ENCODE results near the gene PLEKHA6. TPM values are rescaled to one million over a fixed set of nuclear protein-coding genes. Genes with fewer than 3 reads are reported as not detected.

The PLEKHA6 gene
- total RNA-seq, 2 donors from 2014 or later, result 0.37 to 1.3 TPM

GRCh38 chr1:204354579-204354978 lies 5.2 kb downstream of the PLEKHA6 start:
- peak; percentile 37 for ATAC-seq (replicated peaks)
- H3K36me3 Mint-ChIP-seq (ENCODE audit: low read depth), result no peaks in the 10 kb centered on the region
- no peak overlapping the region for H3K4me3 Mint-ChIP-seq
- H3K27me3 Mint-ChIP-seq, result peaks cover 12% of the 10 kb centered on the region
- no peaks in the 10 kb centered on the region for H3K4me1 Mint-ChIP-seq
- H3K27ac Mint-ChIP-seq, result no peak overlapping the region
- no peaks in the 10 kb centered on the region for H3K9me3 Mint-ChIP-seq

GRCh38 chr1:204353213-204353910 lies 6.4 kb downstream of the PLEKHA6 start:
- peaks cover 6% of the 10 kb centered on the region for H3K27me3 Mint-ChIP-seq
- no peak overlapping the region for H3K27ac Mint-ChIP-seq
- no peaks in the 10 kb centered on the region for H3K9me3 Mint-ChIP-seq
- no peak overlapping the region for H3K4me3 Mint-ChIP-seq
- no peak for ATAC-seq (replicated peaks)
- H3K36me3 Mint-ChIP-seq (ENCODE audit: low read depth), result no peaks in the 10 kb centered on the region
- no peaks in the 10 kb centered on the region for H3K4me1 Mint-ChIP-seq

GRCh38 chr1:204350857-204351573 lies 8.7 kb downstream of the PLEKHA6 start:
- Mint-ChIP-seq H3K9me3 (no peaks in the 10 kb centered on the region), H3K4me1 (no peaks in the 10 kb centered on the region)
- ATAC-seq (replicated peaks), result no peak

GRCh38 chr1:204350312-204350711 lies 9.4 kb downstream of the PLEKHA6 start:
- H3K27me3 Mint-ChIP-seq, result peaks cover 6% of the 10 kb centered on the region
- H3K4me3 Mint-ChIP-seq, result no peak overlapping the region
- no peaks in the 10 kb centered on the region for H3K9me3 Mint-ChIP-seq
- no peak for ATAC-seq (replicated peaks)
- no peak overlapping the region for H3K27ac Mint-ChIP-seq
- H3K4me1 Mint-ChIP-seq, result peaks cover 4% of the 10 kb centered on the region
- no peaks in the 10 kb centered on the region for H3K36me3 Mint-ChIP-seq (ENCODE audit: low read depth)

More at GRCh38 chr1:204350857-204351573, 8.7 kb downstream of the PLEKHA6 start:
- Mint-ChIP-seq H3K36me3 (ENCODE audit: low read depth) (no peaks in the 10 kb centered on the region), H3K4me3 (no peak overlapping the region), H3K27me3 (no peaks in the 10 kb centered on the region), H3K27ac (no peak overlapping the region)

GRCh38 chr1:204349602-204350001 lies 10.1 kb downstream of the PLEKHA6 start:
- Mint-ChIP-seq H3K27ac (no peak overlapping the region), H3K4me1 (peaks cover 6% of the 10 kb centered on the region), H3K9me3 (no peaks in the 10 kb centered on the region), H3K27me3 (peaks cover 7% of the 10 kb centered on the region), H3K4me3 (no peak overlapping the region), H3K36me3 (ENCODE audit: low read depth) (no peaks in the 10 kb centered on the region)
- ATAC-seq (replicated peaks), result no peak

GRCh38 chr1:204348722-204349121 lies 11.0 kb downstream of the PLEKHA6 start:
- Mint-ChIP-seq H3K36me3 (ENCODE audit: low read depth) (no peaks in the 10 kb centered on the region), H3K9me3 (no peaks in the 10 kb centered on the region), H3K27me3 (peaks cover 7% of the 10 kb centered on the region), H3K27ac (no peak overlapping the region), H3K4me1 (peaks cover 6% of the 10 kb centered on the region), H3K4me3 (no peak overlapping the region)
- ATAC-seq (replicated peaks), result no peak

GRCh38 chr1:204348242-204348641 lies 11.5 kb downstream of the PLEKHA6 start:
- Mint-ChIP-seq H3K4me1 (peaks cover 6% of the 10 kb centered on the region), H3K9me3 (no peaks in the 10 kb centered on the region), H3K4me3 (no peak overlapping the region), H3K27me3 (peaks cover 7% of the 10 kb centered on the region), H3K27ac (no peak overlapping the region), H3K36me3 (ENCODE audit: low read depth) (no peaks in the 10 kb centered on the region)
- ATAC-seq (replicated peaks), result no peak

GRCh38 chr1:204345941-204346645 lies 13.6 kb downstream of the PLEKHA6 start:
- Mint-ChIP-seq H3K4me3 (no peak overlapping the region), H3K36me3 (ENCODE audit: low read depth) (no peaks in the 10 kb centered on the region), H3K4me1 (peaks cover 6% of the 10 kb centered on the region), H3K9me3 (no peaks in the 10 kb centered on the region), H3K27ac (no peak overlapping the region), H3K27me3 (peaks cover 13% of the 10 kb centered on the region)
- ATAC-seq (replicated peaks), result no peak

GRCh38 chr1:204345438-204345841 lies 14.3 kb downstream of the PLEKHA6 start:
- Mint-ChIP-seq H3K4me3 (no peak overlapping the region), H3K27me3 (peaks cover 13% of the 10 kb centered on the region), H3K4me1 (peaks cover 6% of the 10 kb centered on the region), H3K9me3 (no peaks in the 10 kb centered on the region), H3K36me3 (ENCODE audit: low read depth) (no peaks in the 10 kb centered on the region), H3K27ac (peak overlapping the region; percentile 45)
- ATAC-seq (replicated peaks), result no peak

- Mint-ChIP-seq H3K27me3 (peaks cover 13% of the 10 kb centered on the region), H3K27ac (no peak overlapping the region), H3K36me3 (ENCODE audit: low read depth) (no peaks in the 10 kb centered on the region), H3K9me3 (no peaks in the 10 kb centered on the region), H3K4me3 (no peak overlapping the region), H3K4me1 (peaks cover 6% of the 10 kb centered on the region)
- no peak for ATAC-seq (replicated peaks)
Measured at GRCh38 chr1:204344665-204345355, 14.9 kb downstream of the PLEKHA6 start.

- Mint-ChIP-seq H3K9me3 (no peaks in the 10 kb centered on the region), H3K27ac (no peak overlapping the region), H3K4me1 (peaks cover 6% of the 10 kb centered on the region), H3K36me3 (ENCODE audit: low read depth) (no peaks in the 10 kb centered on the region), H3K4me3 (no peak overlapping the region), H3K27me3 (peaks cover 13% of the 10 kb centered on the region)
- no peak for ATAC-seq (replicated peaks)
Measured at GRCh38 chr1:204343802-204344201, 15.9 kb downstream of the PLEKHA6 start.

GRCh38 chr1:204343247-204343646 lies 16.5 kb downstream of the PLEKHA6 start:
- Mint-ChIP-seq H3K4me3 (no peak overlapping the region), H3K4me1 (peaks cover 6% of the 10 kb centered on the region), H3K9me3 (no peaks in the 10 kb centered on the region), H3K36me3 (ENCODE audit: low read depth) (no peaks in the 10 kb centered on the region), H3K27ac (no peak overlapping the region), H3K27me3 (peaks cover 13% of the 10 kb centered on the region)
- ATAC-seq (replicated peaks), result no peak

GRCh38 chr1:204342310-204342709 lies 17.4 kb downstream of the PLEKHA6 start:
- peaks cover 13% of the 10 kb centered on the region for H3K27me3 Mint-ChIP-seq
- ATAC-seq (replicated peaks), result no peak
- peaks cover 6% of the 10 kb centered on the region for H3K4me1 Mint-ChIP-seq
- H3K36me3 Mint-ChIP-seq (ENCODE audit: low read depth), result no peaks in the 10 kb centered on the region
- no peak overlapping the region for H3K27ac Mint-ChIP-seq
- H3K4me3 Mint-ChIP-seq, result no peak overlapping the region
- no peaks in the 10 kb centered on the region for H3K9me3 Mint-ChIP-seq

GRCh38 chr1:204341380-204341779 lies 18.3 kb downstream of the PLEKHA6 start:
- Mint-ChIP-seq H3K27ac (no peak overlapping the region), H3K4me3 (no peak overlapping the region), H3K36me3 (ENCODE audit: low read depth) (no peaks in the 10 kb centered on the region), H3K27me3 (peaks cover 13% of the 10 kb centered on the region), H3K9me3 (no peaks in the 10 kb centered on the region), H3K4me1 (peaks cover 6% of the 10 kb centered on the region)
- no peak for ATAC-seq (replicated peaks)

Data from activated T-helper 17 cell treated with anti-CD3 and anti-CD28 coated beads, Interleukin-2, amount 50 U/mL, for 72 hours (primary cell).